Tibial nerve (tissue), 4 donors: ENCODE results near the gene RGS16. TPM values are rescaled to one million over a fixed set of nuclear protein-coding genes. Genes with fewer than 3 reads are reported as not detected.

Source experiments
- DNase-seq, 2 donors: peaks; one replicate each; pipeline ENCODE4 v3.0.0-alpha.2; 2019; ENCODE audit warnings: low spot score in 2 of 2
- H3K27ac ChIP-seq, 4 donors: fragments of 200-600 bp; sonication (generic) in 3 of 4; one replicate each; pipeline ENCODE4 v1.5.1; 2017 to 2019; ENCODE audit warnings: mild to moderate bottlenecking in 1 of 4
- H3K27me3 ChIP-seq, 2 donors: fragments of 200-600 bp; sonication (generic) in 1 of 2; one replicate each; pipeline versions ENCODE4 v1.5.1 to v1.6.0; 2017 to 2019
- H3K36me3 ChIP-seq, 3 donors: fragments of 200-600 bp; sonication (generic); one replicate each; pipeline ENCODE4 v1.5.1; 2018 to 2019
- H3K4me1 ChIP-seq, 4 donors: fragments of 200-600 bp; sonication (generic) in 3 of 4; one replicate each; pipeline ENCODE4 v1.5.1; 2017 to 2019
- H3K4me3 ChIP-seq, 4 donors: fragments of 200-600 bp; sonication (generic) in 3 of 4; one replicate each; pipeline ENCODE4 v1.5.1; 2017 to 2019; ENCODE audit warnings: mild to moderate bottlenecking in 1 of 4, moderate library complexity in 1 of 4
- H3K9me3 ChIP-seq, 4 donors: fragments of 200-600 bp; sonication (generic) in 3 of 4; one replicate each; pipeline ENCODE4 v1.5.1; 2017 to 2019
- CTCF ChIP-seq, 5 experiments: fragments of 200-600 bp in 3 of 5; fragments of 450-650 bp in 2 of 5; sonication (generic) in 3 of 5; IDR thresholded peaks; one replicate each; pipeline ENCODE4 v1.5.1; 2016 to 2019; ENCODE audit warnings: antibody characterized with exemption in 5 of 5, mild to moderate bottlenecking in 3 of 5, moderate library complexity in 2 of 5
- EP300 ChIP-seq, 2 donors: sonication (generic); formaldehyde crosslinking; IDR thresholded peaks; one replicate each; pipeline ENCODE4 v1.6.1; 2017; ENCODE audit warnings: antibody characterized with exemption in 2 of 2, mild to moderate bottlenecking in 1 of 2
- POLR2A ChIP-seq, 2 donors: fragments of 450-650 bp; IDR thresholded peaks; one replicate each; pipeline ENCODE4 v1.6.1; 2017; ENCODE audit warnings: antibody characterized with exemption in 2 of 2, mild to moderate bottlenecking in 2 of 2, moderate library complexity in 2 of 2
- WGBS, 2 donors: methylation state at CpG; one replicate each; pipeline ENCODE4 v1.1.5; 2018; 5-methylcytosine and 5-hydroxymethylcytosine counted together
- total RNA-seq, 4 donors: library from RNA; depleted of rRNA; stranded (reverse); fragments of >200 nt; gene quantifications; one replicate each; pipeline ENCODE4 v1.1.0, GENCODE V29; 2016

Gene RGS16
- total RNA-seq, 4 donors from 2014 or later = 0.78 to 2.1 (median 1.2) TPM

- no peaks in the 10 kb centered on the region for H3K27me3 ChIP-seq
- no peaks in the 10 kb centered on the region for H3K4me1 ChIP-seq
- TF ChIP-seq CTCF (IDR thresholded peaks at IDR 0.05) (no peak), POLR2A (IDR thresholded peaks at IDR 0.05) (no peak), EP300 (IDR thresholded peaks at IDR 0.05) (no peak)
- no peak overlapping the region for H3K27ac ChIP-seq
- WGBS, 2 donors = 94 to 95% methylated on average over 8 of the region's 8 CpGs
- DNase-seq = no peak
- no peak overlapping the region for H3K4me3 ChIP-seq
- no peaks in the 10 kb centered on the region for H3K36me3 ChIP-seq
- no peaks in the 10 kb centered on the region for H3K9me3 ChIP-seq
Measured at GRCh38 chr1:182642461-182642860, 38.3 kb upstream of the RGS16 start.

- H3K27ac ChIP-seq = no peak overlapping the region
Measured at GRCh38 chr1:182641561-182641960, 37.4 kb upstream of the RGS16 start.

GRCh38 chr1:182639330-182639729, 35.1 kb upstream of the RGS16 start:
- no peak overlapping the region for H3K4me3 ChIP-seq
- no peak overlapping the region for H3K27ac ChIP-seq
- H3K27me3 ChIP-seq = no peaks in the 10 kb centered on the region
- H3K36me3 ChIP-seq = no peaks in the 10 kb centered on the region
- 71 to 92% methylated on average over 1 of the region's 1 CpG for WGBS, 2 donors
- no peak for DNase-seq
- H3K9me3 ChIP-seq = no peaks in the 10 kb centered on the region
- no peaks in the 10 kb centered on the region for H3K4me1 ChIP-seq
- TF ChIP-seq EP300 (IDR thresholded peaks at IDR 0.05) (no peak), CTCF (IDR thresholded peaks at IDR 0.05) (no peak), POLR2A (IDR thresholded peaks at IDR 0.05) (no peak)

More at GRCh38 chr1:182641561-182641960, 37.4 kb upstream of the RGS16 start:
- DNase-seq = no peak
- TF ChIP-seq EP300 (IDR thresholded peaks at IDR 0.05) (no peak), CTCF (IDR thresholded peaks at IDR 0.05) (no peak), POLR2A (IDR thresholded peaks at IDR 0.05) (no peak)
- 92 to 93% methylated on average over 5 of the region's 5 CpGs for WGBS, 2 donors
- Histone ChIP-seq H3K9me3 (no peaks in the 10 kb centered on the region), H3K27me3 (no peaks in the 10 kb centered on the region), H3K4me3 (no peak overlapping the region), H3K36me3 (no peaks in the 10 kb centered on the region), H3K4me1 (no peaks in the 10 kb centered on the region)

GRCh38 chr1:182637769-182638168, 33.6 kb upstream of the RGS16 start:
- DNase-seq = no peak
- Histone ChIP-seq H3K4me3 (no peak overlapping the region), H3K36me3 (no peaks in the 10 kb centered on the region), H3K4me1 (peaks cover 0 to 5% (median 0%) of the 10 kb centered on the region in 4 donors), H3K27me3 (no peaks in the 10 kb centered on the region), H3K9me3 (no peaks in the 10 kb centered on the region), H3K27ac (no peak overlapping the region)
- TF ChIP-seq EP300 (IDR thresholded peaks at IDR 0.05) (no peak), POLR2A (IDR thresholded peaks at IDR 0.05) (no peak), CTCF (IDR thresholded peaks at IDR 0.05) (no peak)
- WGBS, 2 donors = 65 to 79% methylated on average over 5 of the region's 5 CpGs

GRCh38 chr1:182635871-182636270, 31.7 kb upstream of the RGS16 start:
- TF ChIP-seq EP300 (IDR thresholded peaks at IDR 0.05) (no peak), CTCF (IDR thresholded peaks at IDR 0.05) (no peak), POLR2A (IDR thresholded peaks at IDR 0.05) (no peak)
- H3K4me1 ChIP-seq = peaks cover 0 to 5% (median 0%) of the 10 kb centered on the region in 4 donors
- 65 to 74% methylated on average over 2 of the region's 2 CpGs for WGBS, 2 donors
- no peaks in the 10 kb centered on the region for H3K36me3 ChIP-seq
- DNase-seq = no peak
- no peaks in the 10 kb centered on the region for H3K27me3 ChIP-seq
- no peak overlapping the region for H3K4me3 ChIP-seq
- H3K27ac ChIP-seq = no peak overlapping the region
- no peaks in the 10 kb centered on the region for H3K9me3 ChIP-seq
